ENCODE measurements around the gene MIDN. TPM values are rescaled to one million over a fixed set of nuclear protein-coding genes. Genes with fewer than 3 reads are reported as not detected.

The MIDN gene
- total RNA-seq, 4 donors from 2014 or later, result 12.4 to 65.0 (median 40.4) TPM

GRCh38 chr19:1221904-1222255 lies 26.5 kb upstream of the MIDN start:
- 91% methylated on average over 12 of the region's 22 CpGs; no CpG with 5 or more reads in 1 of the 2 donors for WGBS, 2 donors
- intact Hi-C loops (cut with DNase I), result no loop called here
- Histone ChIP-seq H3K4me1 (peaks cover 2 to 63% (median 23%) of the 10 kb centered on the region in 3 donors), H3K27me3 (no peaks in the 10 kb centered on the region), H3K4me3 (no peak overlapping the region), H3K9me3 (no peaks in the 10 kb centered on the region), H3K36me3 (peaks cover 33 to 86% (median 45%) of the 10 kb centered on the region in 3 donors), H3K27ac (peak overlapping the region in 1 of 4 donors; percentile 9)
- TF ChIP-seq POLR2A (IDR thresholded peaks at IDR 0.05) (no peak), CTCF (IDR thresholded peaks at IDR 0.05) (no peak)
- no peak for DNase-seq

- H3K4me1 ChIP-seq, result peaks cover 2 to 58% (median 18%) of the 10 kb centered on the region in 3 donors
- TF ChIP-seq CTCF (IDR thresholded peaks at IDR 0.05) (no peak), POLR2A (IDR thresholded peaks at IDR 0.05) (no peak)
- no peak overlapping the region for H3K4me3 ChIP-seq
- intact Hi-C loops (cut with DNase I), result no loop called here
- no peak for DNase-seq
- H3K9me3 ChIP-seq, result no peaks in the 10 kb centered on the region
- H3K27ac ChIP-seq, result no peak overlapping the region
- WGBS, 2 donors, result no CpG with 5 or more reads among the region's 14 CpGs
- peaks cover 36 to 91% (median 50%) of the 10 kb centered on the region in 3 donors for H3K36me3 ChIP-seq
- no peaks in the 10 kb centered on the region for H3K27me3 ChIP-seq
Observed at GRCh38 chr19:1222394-1222793, 26.0 kb upstream of the MIDN start.

- intact Hi-C loops (cut with DNase I), result no loop called here
- Histone ChIP-seq H3K9me3 (no peaks in the 10 kb centered on the region), H3K36me3 (peaks cover 44 to 97% (median 58%) of the 10 kb centered on the region in 3 donors), H3K4me1 (peaks cover 0 to 50% (median 14%) of the 10 kb centered on the region in 3 donors), H3K4me3 (no peak overlapping the region), H3K27ac (no peak overlapping the region), H3K27me3 (no peaks in the 10 kb centered on the region)
- DNase-seq, result no peak
- TF ChIP-seq POLR2A (IDR thresholded peaks at IDR 0.05) (no peak), CTCF (IDR thresholded peaks at IDR 0.05) (peak in 4 of 6 experiments; percentile 23 to 63 (median 36))
- WGBS, 2 donors, result 65 to 75% methylated on average over 5 to 24 of the region's 48 CpGs
Observed at GRCh38 chr19:1223018-1223855, 25.1 kb upstream of the MIDN start.

GRCh38 chr19:1224047-1224825 lies 24.1 kb upstream of the MIDN start:
- Histone ChIP-seq H3K27me3 (no peaks in the 10 kb centered on the region), H3K4me3 (no peak overlapping the region), H3K36me3 (peaks cover 45 to 94% (median 58%) of the 10 kb centered on the region in 3 donors), H3K27ac (no peak overlapping the region), H3K9me3 (no peaks in the 10 kb centered on the region), H3K4me1 (peaks cover 0 to 40% (median 6%) of the 10 kb centered on the region in 3 donors)
- no peak for DNase-seq
- 92 to 97% methylated on average over 2 to 5 of the region's 16 CpGs for WGBS, 2 donors
- intact Hi-C loops (cut with DNase I), result no loop called here
- no peak for TF ChIP-seq CTCF (IDR thresholded peaks at IDR 0.05)
- no peak for TF ChIP-seq POLR2A (IDR thresholded peaks at IDR 0.05)

GRCh38 chr19:1224847-1225246 lies 23.5 kb upstream of the MIDN start:
- no peak overlapping the region for H3K27ac ChIP-seq
- intact Hi-C loops (cut with DNase I), result no loop called here
- TF ChIP-seq CTCF (IDR thresholded peaks at IDR 0.05), result no peak
- no peak for TF ChIP-seq POLR2A (IDR thresholded peaks at IDR 0.05)
- DNase-seq, result no peak
- peaks cover 0 to 33% (median 6%) of the 10 kb centered on the region in 3 donors for H3K4me1 ChIP-seq
- no peaks in the 10 kb centered on the region for H3K9me3 ChIP-seq
- H3K27me3 ChIP-seq, result no peaks in the 10 kb centered on the region
- peaks cover 45 to 90% (median 58%) of the 10 kb centered on the region in 3 donors for H3K36me3 ChIP-seq
- 73% methylated on average over 7 of the region's 16 CpGs; no CpG with 5 or more reads in 1 of the 2 donors for WGBS, 2 donors
- H3K4me3 ChIP-seq, result no peak overlapping the region
